HS-5 (cell line): ENCODE measurements around the gene CBFA2T2.
"Not testable (repeated sequence)": the region's sequence is repeated elsewhere in the genome, so short reads cannot be mapped to it uniquely, and the experiment has no call there.

ENCODE experiments used
- DNase-seq: peaks from one replicate; pipeline ENCODE4 v3.0.0-alpha.2; 2012; ENCODE audit warnings: low read depth

Gene CBFA2T2

GRCh38 chr20:33576432-33577125 lies 86.7 kb downstream of the CBFA2T2 start:
- DNase-seq: no peak

GRCh38 chr20:33578510-33578909 lies 88.6 kb downstream of the CBFA2T2 start:
- peak; percentile 71 for DNase-seq

DNA sequence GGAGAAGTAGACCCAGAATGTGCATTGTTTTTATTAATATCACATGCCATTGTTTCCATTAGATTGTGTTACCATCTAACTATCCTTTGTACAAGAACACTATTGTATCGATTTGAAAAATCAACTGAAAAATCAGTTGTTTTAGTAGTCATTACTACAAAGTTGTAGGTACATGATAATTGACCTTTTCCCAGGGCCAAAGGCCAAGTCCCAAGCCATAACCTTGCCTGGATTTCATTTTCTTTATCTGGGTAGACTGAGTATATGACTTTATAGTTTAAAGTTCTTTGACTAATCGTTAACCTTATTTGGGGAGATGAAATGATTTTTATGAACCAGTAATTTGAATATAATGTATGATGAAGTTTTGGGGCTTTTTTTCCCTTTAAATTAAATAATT lies 93.2 kb downstream of the CBFA2T2 start:
- no peak for DNase-seq

DNA sequence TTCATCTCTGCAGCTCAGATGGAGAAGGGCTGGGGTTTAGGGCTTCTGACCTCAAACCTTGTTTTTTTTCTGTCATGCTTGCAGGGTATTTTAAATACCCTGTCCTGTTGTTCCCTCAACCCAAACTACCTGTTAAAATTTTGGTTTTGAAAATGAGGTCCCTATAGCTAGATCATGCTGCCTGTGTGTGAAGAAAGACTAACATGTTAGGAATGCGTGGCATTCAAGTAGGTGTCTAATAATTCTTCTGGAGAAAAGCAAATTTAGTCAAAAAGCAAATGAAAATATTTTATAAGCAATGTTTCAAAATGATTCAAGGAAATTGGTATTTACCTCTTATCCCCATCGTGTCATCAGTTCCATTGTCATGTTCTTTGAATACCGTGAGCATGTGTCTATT lies 95.1 kb downstream of the CBFA2T2 start:
- DNase-seq: no peak

- no peak for DNase-seq
Observed at GRCh38 chr20:33585413-33585812, 95.5 kb downstream of the CBFA2T2 start.

- DNase-seq: no peak
Observed at GRCh38 chr20:33589059-33589458, 99.2 kb downstream of the CBFA2T2 start.

DNA sequence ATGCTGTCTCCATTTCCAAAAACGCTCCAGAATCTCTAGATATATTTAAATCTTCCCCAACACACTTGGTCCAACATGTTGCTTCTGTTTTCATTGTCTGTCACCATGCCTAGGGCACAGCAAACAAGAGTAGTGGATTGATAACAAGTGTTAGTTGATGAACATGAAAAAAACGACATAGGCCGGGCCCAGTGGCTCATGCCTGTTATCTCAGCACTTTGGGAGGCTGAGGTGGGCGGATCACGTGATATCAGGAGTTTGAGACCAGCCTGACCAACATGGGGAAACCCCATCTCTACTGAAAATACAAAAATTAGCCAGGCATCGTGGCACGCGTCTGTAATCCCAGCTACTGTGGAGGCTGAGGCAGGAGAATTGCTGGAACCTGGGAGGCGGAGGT lies 102.0 kb downstream of the CBFA2T2 start:
- DNase-seq: not testable (repeated sequence)

DNA sequence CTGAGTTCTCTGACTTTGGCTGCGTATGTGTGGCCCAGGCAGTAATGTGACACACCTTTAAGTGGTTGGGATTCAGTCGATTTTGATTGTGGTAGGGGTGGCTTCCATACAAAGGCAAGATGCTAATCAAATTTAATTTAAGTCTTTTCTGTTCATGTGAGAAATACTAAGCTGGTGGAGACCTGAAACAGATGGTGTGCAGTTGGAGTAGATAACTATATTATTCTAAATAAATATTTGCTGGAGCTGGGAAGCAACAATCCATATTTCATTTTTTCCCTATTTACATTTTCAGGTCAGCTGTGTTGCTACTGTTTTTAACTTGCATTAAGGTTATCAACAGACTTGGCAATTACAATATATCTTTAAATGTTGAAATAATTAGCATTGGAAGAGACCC lies 104.8 kb downstream of the CBFA2T2 start:
- DNase-seq: no peak

DNA sequence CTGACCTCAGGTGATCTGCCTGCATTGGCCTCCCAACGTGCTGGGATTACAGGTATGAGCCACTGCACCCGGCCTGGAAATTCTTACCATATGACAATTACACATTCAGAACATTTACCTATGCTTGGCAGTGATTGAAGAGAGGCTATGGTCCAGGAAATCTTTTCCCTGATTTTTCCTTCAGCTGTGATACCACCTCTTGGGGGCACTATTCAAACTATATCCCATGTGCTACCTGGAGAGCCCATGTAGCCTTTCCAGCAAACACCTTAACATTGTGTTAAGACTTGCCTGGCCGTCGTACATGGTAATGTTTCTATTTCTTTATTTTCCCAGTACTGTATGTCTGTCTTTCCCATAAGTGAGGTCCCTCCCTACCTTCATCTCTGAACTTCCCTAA lies 110.5 kb downstream of the CBFA2T2 start:
- no peak for DNase-seq

GRCh38 chr20:33600981-33601380 lies 111.1 kb downstream of the CBFA2T2 start:
- DNase-seq: no peak

DNA sequence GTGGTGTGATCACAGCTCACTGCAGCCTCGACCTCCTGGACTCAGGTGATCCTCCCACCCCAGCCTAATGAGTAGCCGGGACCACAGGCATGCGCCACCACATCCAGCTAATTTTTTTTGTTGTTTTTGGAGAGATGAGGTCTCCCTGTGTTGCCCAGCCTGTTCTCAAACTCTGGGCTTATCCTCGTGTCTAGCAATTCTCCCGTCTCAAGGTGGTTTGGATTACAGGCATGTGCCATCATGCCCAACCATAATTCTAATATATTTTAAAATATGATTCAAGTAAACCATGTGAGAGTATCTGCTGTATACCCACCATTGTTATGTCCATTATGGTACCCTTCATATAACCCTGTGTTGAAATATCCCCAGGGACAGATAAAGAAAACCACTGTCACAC lies 112.0 kb downstream of the CBFA2T2 start:
- no peak for DNase-seq

GRCh38 chr20:33602826-33603590 lies 113.1 kb downstream of the CBFA2T2 start:
- DNase-seq: no peak

GRCh38 chr20:33604084-33604990 lies 114.4 kb downstream of the CBFA2T2 start:
- DNase-seq: no peak

- DNase-seq: no peak
Observed at GRCh38 chr20:33604991-33605370, 115.1 kb downstream of the CBFA2T2 start.

DNA sequence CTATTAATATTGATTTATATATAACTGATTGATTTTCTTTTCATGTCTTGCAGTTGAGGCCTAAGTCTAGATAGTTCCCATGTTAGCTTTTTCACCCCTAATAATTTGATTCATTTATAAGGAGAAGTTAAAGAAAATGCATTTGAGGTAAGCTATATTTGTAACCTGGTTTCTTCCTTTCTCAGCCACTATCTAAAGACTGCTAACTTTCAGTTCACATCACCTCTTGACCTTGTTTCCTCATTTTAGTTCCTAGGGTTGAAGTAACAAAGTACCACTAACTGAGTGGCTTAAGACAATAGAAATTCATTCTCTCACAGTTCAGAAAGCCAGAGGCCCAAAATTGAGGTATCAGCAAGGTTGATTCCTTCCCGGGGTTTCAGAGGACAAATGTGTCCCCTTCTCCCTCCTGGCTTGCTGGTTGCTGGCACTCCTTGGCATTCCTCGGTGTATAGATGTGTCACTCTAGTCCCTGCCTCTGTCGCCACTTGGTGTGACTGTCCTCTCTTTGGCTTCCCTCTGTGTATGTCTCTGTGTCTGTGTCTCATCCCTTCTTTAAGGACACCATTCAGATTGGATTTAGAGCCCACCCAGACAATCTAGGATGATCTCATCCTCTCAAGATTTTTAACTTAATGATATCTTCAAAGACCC lies 116.3 kb downstream of the CBFA2T2 start:
- DNase-seq: no peak

DNA sequence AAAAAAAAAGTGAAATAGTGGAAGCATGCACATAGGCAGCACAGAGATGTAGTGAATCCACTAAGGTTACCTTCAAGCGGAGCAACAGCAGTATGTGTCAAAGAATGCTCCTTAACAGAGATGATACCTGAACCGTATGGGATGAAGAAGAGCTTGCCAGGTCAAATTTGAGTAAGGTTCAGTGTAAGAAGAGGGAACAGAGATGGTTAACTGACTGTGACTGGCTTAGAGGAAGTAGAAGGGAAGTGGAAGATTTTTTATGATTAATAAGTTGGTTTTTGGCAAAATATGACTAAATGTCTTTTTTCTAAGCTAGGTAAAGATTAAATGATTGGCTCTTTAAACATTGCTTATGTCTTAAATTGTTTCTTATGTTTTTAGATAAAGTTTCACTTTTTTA lies 119.6 kb downstream of the CBFA2T2 start:
- no peak for DNase-seq

GRCh38 chr20:33611106-33611505 lies 121.2 kb downstream of the CBFA2T2 start:
- DNase-seq: no peak

DNA sequence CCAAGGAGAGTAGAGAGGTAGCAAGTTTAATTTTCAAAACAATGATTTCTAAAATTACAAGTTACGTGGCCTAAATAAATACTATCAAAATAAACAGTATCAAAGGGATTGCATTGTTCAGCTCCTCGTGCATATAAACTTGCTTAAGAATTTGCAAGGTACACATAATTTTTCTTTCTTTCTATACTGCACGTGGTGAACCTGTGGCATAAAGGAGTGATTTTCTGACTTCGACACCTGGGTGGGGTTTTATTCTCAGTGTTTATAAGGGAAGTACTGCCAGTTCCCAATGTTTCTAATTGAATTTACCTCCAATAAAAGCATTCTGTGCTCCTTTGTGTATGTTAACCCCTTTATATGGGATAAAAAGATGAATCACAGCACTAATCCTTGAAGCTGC lies 122.1 kb downstream of the CBFA2T2 start:
- DNase-seq: no peak

DNA sequence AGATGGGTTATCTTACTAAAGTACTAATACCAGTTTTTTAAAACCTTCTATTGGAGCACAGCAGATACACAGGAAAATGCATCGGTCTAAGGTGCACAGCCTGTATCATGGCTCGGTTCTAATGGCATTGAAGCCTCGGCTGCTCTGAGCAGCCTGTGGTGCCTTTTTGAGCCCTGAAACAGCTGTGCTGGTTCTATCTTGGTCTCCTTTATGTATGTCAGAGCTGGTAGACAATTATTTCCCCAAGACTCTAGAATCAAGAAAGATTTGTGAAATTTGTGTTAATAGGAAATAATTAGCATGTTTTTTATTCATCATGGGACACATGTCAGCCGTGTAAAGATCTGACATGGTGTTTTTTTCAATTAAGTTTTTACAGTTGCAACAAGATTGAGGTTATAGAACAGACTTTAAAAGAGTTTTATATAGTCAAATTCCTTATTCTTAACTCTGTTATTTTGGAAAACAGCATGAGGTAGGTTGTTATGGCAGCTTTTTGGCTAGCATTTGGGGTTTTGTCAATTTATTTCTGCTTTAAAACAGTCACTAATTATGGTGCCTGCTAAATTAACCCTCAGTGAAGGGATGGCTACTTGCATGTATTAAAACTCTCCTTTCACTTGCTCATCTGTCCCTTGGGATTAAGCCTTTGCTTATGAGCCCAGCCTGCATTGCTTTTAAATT lies 132.0 kb downstream of the CBFA2T2 start:
- DNase-seq: no peak

- no peak for DNase-seq
Observed at GRCh38 chr20:33622705-33623365, 132.9 kb downstream of the CBFA2T2 start.

GRCh38 chr20:33624399-33624798 lies 134.5 kb downstream of the CBFA2T2 start:
- DNase-seq: no peak
